ENCODE measurements around the gene FNDC3A. TPM values are rescaled to one million over a fixed set of nuclear protein-coding genes. Genes with fewer than 3 reads are reported as not detected.

FNDC3A gene
- total and polyA plus RNA-seq, 9 of the 15 experiments (the other 6 are each of a cell fraction or from before 2014, with no cell fraction given) = 4.1 to 22.0 (median 13.5) TPM

DNA sequence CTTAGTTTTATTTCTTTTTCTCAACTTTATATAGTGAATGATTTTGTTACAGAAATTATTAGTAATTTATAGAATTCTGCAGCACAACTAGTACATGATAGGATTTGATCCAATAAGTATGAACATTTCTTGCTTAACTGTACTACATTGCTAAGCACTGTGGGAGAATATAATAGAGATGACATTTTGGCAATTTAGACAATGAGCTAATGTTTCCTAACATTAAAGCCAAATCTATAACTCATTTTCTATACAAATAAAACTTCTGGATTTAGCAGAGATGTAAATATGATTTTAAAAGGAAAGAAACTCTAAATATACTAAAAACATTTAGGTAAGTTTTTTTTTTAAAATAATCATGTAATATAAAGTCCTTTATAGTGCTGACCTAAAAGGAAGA, 87.3 kb downstream of the FNDC3A start:
- Histone ChIP-seq H3K9me1 (ENCODE audit: control insufficient read depth, insufficient read depth, low read length) (no peaks in the 10 kb centered on the region), H3K79me2 (ENCODE audit: control insufficient read depth, insufficient read depth, low read length) (no peaks in the 10 kb centered on the region), H3K27me3 (ENCODE audit: control insufficient read depth in 2 of 2, insufficient read depth in 2 of 2, low read length in 2 of 2) (no peaks in the 10 kb centered on the region), H3K9ac (ENCODE audit: insufficient read depth in 1 of 2, low read depth in 2 of 2, low read length in 2 of 2) (no peak overlapping the region), H3K9me3 (replicated peaks; ENCODE audit: control insufficient read depth, insufficient read depth, low read depth, low read length) (no peaks in the 10 kb centered on the region), H3K4me1 (replicated peaks in 1 of 2; ENCODE audit: control insufficient read depth in 2 of 2, insufficient read depth in 2 of 2, low read length in 2 of 2) (peaks cover 0 to 9% of the 10 kb centered on the region in 2 experiments; a peak in 2 of 5 replicates), H3K4me2 (ENCODE audit: insufficient read depth, low read length) (no peak overlapping the region), H3K36me3 (ENCODE audit: control insufficient read depth, insufficient read depth, low read length) (no peaks in the 10 kb centered on the region), H3K27ac (ENCODE audit: extremely low read depth, low read depth, low read length) (no peak overlapping the region), H2AFZ (ENCODE audit: low read depth, low read length) (no peak overlapping the region), H3K4me3 (no peak overlapping the region), H4K20me1 (replicated peaks; ENCODE audit: control insufficient read depth, insufficient read depth, low read length) (no peaks in the 10 kb centered on the region)
- FAIRE-seq = no peak
- DNase-seq (ENCODE audit: extremely low read depth in 1 of 4, low spot score in 3 of 4) = no peak
- intact Hi-C loops (cut with micrococcal nuclease) (loop anchor here (5.0 kb wide), 1 partner anchor 86 kb away; the partner anchor contains the start of gene FNDC3A), in situ Hi-C loops (cut with MboI) (no loop called here)
- ChIA-PET POLR2A (no interaction called here), CTCF (ENCODE audit: low intra/inter-chr PET ratio) (no interaction called here)
- ATAC-seq = no peak
- no TSS peak for BruUV-seq (replicated peaks)
- no peak for TF ChIP-seq FIP1L1 (IDR thresholded peaks at IDR 0.05; ENCODE audit: low read depth, low read length, poor library complexity, severe bottlenecking)
- TF ChIP-seq, protein P1, sequence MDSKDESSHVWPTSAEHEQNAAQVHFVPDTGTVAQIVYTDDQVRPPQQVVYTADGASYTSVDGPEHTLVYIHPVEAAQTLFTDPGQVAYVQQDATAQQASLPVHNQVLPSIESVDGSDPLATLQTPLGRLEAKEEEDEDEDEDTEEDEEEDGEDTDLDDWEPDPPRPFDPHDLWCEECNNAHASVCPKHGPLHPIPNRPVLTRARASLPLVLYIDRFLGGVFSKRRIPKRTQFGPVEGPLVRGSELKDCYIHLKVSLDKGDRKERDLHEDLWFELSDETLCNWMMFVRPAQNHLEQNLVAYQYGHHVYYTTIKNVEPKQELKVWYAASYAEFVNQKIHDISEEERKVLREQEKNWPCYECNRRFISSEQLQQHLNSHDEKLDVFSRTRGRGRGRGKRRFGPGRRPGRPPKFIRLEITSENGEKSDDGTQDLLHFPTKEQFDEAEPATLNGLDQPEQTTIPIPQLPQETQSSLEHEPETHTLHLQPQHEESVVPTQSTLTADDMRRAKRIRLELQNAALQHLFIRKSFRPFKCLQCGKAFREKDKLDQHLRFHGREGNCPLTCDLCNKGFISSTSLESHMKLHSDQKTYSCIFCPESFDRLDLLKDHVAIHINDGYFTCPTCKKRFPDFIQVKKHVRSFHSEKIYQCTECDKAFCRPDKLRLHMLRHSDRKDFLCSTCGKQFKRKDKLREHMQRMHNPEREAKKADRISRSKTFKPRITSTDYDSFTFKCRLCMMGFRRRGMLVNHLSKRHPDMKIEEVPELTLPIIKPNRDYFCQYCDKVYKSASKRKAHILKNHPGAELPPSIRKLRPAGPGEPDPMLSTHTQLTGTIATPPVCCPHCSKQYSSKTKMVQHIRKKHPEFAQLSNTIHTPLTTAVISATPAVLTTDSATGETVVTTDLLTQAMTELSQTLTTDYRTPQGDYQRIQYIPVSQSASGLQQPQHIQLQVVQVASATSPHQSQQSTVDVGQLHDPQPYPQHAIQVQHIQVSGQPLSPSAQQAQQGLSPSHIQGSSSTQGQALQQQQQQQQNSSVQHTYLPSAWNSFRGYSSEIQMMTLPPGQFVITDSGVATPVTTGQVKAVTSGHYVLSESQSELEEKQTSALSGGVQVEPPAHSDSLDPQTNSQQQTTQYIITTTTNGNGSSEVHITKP (IDR thresholded peaks at IDR 0.05; ENCODE audit: partially characterized antibody) = no peak
- no peak for TF ChIP-seq XRCC5 (IDR thresholded peaks at IDR 0.05; ENCODE audit: low read depth, low read length)
- TF ChIP-seq ZNF41 (CRISPR knock-in tag; conservative IDR thresholded peaks at IDR 0.05) = no peak
- TF ChIP-seq ZNF561 (CRISPR knock-in tag; conservative IDR thresholded peaks at IDR 0.05) = no peak
- TF ChIP-seq, protein P2, sequence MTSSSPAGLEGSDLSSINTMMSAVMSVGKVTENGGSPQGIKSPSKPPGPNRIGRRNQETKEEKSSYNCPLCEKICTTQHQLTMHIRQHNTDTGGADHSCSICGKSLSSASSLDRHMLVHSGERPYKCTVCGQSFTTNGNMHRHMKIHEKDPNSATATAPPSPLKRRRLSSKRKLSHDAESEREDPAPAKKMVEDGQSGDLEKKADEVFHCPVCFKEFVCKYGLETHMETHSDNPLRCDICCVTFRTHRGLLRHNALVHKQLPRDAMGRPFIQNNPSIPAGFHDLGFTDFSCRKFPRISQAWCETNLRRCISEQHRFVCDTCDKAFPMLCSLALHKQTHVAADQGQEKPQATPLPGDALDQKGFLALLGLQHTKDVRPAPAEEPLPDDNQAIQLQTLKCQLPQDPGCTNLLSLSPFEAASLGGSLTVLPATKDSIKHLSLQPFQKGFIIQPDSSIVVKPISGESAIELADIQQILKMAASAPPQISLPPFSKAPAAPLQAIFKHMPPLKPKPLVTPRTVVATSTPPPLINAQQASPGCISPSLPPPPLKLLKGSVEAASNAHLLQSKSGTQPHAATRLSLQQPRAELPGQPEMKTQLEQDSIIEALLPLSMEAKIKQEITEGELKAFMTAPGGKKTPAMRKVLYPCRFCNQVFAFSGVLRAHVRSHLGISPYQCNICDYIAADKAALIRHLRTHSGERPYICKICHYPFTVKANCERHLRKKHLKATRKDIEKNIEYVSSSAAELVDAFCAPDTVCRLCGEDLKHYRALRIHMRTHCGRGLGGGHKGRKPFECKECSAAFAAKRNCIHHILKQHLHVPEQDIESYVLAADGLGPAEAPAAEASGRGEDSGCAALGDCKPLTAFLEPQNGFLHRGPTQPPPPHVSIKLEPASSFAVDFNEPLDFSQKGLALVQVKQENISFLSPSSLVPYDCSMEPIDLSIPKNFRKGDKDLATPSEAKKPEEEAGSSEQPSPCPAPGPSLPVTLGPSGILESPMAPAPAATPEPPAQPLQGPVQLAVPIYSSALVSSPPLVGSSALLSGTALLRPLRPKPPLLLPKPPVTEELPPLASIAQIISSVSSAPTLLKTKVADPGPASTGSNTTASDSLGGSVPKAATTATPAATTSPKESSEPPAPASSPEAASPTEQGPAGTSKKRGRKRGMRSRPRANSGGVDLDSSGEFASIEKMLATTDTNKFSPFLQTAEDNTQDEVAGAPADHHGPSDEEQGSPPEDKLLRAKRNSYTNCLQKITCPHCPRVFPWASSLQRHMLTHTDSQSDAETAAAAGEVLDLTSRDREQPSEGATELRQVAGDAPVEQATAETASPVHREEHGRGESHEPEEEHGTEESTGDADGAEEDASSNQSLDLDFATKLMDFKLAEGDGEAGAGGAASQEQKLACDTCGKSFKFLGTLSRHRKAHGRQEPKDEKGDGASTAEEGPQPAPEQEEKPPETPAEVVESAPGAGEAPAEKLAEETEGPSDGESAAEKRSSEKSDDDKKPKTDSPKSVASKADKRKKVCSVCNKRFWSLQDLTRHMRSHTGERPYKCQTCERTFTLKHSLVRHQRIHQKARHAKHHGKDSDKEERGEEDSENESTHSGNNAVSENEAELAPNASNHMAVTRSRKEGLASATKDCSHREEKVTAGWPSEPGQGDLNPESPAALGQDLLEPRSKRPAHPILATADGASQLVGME (CRISPR knock-in tag; IDR thresholded peaks at IDR 0.05) = no peak
- no peak for TF ChIP-seq NR2C2 (CRISPR knock-in tag; IDR thresholded peaks at IDR 0.05)
- TF ChIP-seq NR2C2 (tag; IDR thresholded peaks at IDR 0.05) = no peak
- TF ChIP-seq, protein P3, sequence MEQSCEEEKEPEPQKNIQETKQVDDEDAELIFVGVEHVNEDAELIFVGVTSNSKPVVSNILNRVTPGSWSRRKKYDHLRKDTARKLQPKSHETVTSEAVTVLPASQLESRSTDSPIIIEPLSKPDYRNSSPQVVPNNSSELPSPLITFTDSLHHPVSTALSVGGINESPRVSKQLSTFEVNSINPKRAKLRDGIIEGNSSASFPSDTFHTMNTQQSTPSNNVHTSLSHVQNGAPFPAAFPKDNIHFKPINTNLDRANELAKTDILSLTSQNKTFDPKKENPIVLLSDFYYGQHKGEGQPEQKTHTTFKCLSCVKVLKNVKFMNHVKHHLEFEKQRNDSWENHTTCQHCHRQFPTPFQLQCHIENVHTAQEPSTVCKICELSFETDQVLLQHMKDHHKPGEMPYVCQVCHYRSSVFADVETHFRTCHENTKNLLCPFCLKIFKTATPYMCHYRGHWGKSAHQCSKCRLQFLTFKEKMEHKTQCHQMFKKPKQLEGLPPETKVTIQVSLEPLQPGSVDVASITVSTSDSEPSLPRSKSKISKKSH (CRISPR knock-in tag; IDR thresholded peaks at IDR 0.05) = no peak
- TF ChIP-seq ZNF707 (CRISPR knock-in tag; conservative IDR thresholded peaks at IDR 0.05) = no peak
- TF ChIP-seq NFIC (IDR thresholded peaks at IDR 0.05) = no peak
- no peak for TF ChIP-seq FOSL1 (tag; conservative IDR thresholded peaks at IDR 0.05)
